Keratinocyte (primary cell): ENCODE results near the gene EGFLAM. TPM values are rescaled to one million over a fixed set of nuclear protein-coding genes. Genes with fewer than 3 reads are reported as not detected.

Source experiments
- DNase-seq: peaks from one replicate; pipeline ENCODE4 v3.0.0-alpha.2; 2011; ENCODE audit warnings: low read depth, missing footprints, low spot score
- FAIRE-seq: peaks from 2 replicates; lab custom pipeline; 2011; peaks lifted over from hg19 to GRCh38; lab: Jason Lieb, UNC
- H2AFZ ChIP-seq: 2 replicates; pipeline ENCODE4 v1.6.0; 2012; ENCODE audit warnings: low read length, control low read depth, inconsistent platforms; ENCODE audit not compliant: control insufficient read depth
- H3K27ac ChIP-seq: 2 replicates; pipeline ENCODE4 v1.5.1; 2011; ENCODE audit warnings: low read length; ENCODE audit not compliant: control insufficient read depth, insufficient read depth
- H3K27me3 ChIP-seq: 3 replicates; pipeline ENCODE4 v1.6.0; 2011; ENCODE audit warnings: low read length; ENCODE audit not compliant: control insufficient read depth, insufficient read depth; ENCODE audit errors: extremely low read depth
- H3K36me3 ChIP-seq, 2 experiments: 2 replicates in 1 of 2; 3 replicates in 1 of 2; pipeline ENCODE4 v1.5.1; 2011; ENCODE audit warnings: low read length in 2 of 2, mild to moderate bottlenecking in 1 of 2; ENCODE audit not compliant: control insufficient read depth in 2 of 2, insufficient read depth in 2 of 2; ENCODE audit errors: extremely low read depth in 1 of 2
- H3K4me1 ChIP-seq: 3 replicates; pipeline ENCODE4 v1.5.1; 2011; ENCODE audit warnings: low read length; ENCODE audit not compliant: control insufficient read depth, insufficient read depth; ENCODE audit errors: extremely low read depth
- H3K4me2 ChIP-seq: 3 replicates; pipeline ENCODE4 v1.6.0; 2011; ENCODE audit warnings: low read depth, low read length; ENCODE audit not compliant: control insufficient read depth, insufficient read depth; ENCODE audit errors: extremely low read depth
- H3K4me3 ChIP-seq, 3 experiments: fragments of 200-600 bp in 1 of 3; sonication (generic) in 1 of 3; 2 replicates in 2 of 3; 3 replicates in 1 of 3; pipeline ENCODE4 v1.5.1; 2011 to 2016; ENCODE audit warnings: low read length in 3 of 3, mild to moderate bottlenecking in 3 of 3, control low read depth in 2 of 3, inconsistent platforms in 1 of 3, low read depth in 1 of 3, mixed read lengths in 1 of 3, mixed run types in 1 of 3, moderate library complexity in 1 of 3; ENCODE audit not compliant: control insufficient read depth in 2 of 3, insufficient read depth in 2 of 3; ENCODE audit errors: extremely low read depth in 1 of 3
- H3K79me2 ChIP-seq: 2 replicates; pipeline ENCODE4 v1.6.0; 2012; ENCODE audit warnings: low read length; ENCODE audit not compliant: control insufficient read depth, insufficient read depth
- H3K9ac ChIP-seq: 3 replicates; pipeline ENCODE4 v1.6.0; 2011; ENCODE audit warnings: low read length; ENCODE audit not compliant: control insufficient read depth, insufficient read depth; ENCODE audit errors: extremely low read depth
- H3K9me1 ChIP-seq: 3 replicates; pipeline ENCODE4 v1.6.0; 2011; ENCODE audit warnings: low read length; ENCODE audit not compliant: control insufficient read depth, insufficient read depth; ENCODE audit errors: extremely low read depth
- H3K9me3 ChIP-seq: 2 replicates; pipeline ENCODE4 v1.5.1; 2012; ENCODE audit warnings: low read depth, low read length; ENCODE audit not compliant: control insufficient read depth
- H4K20me1 ChIP-seq: 3 replicates; pipeline ENCODE4 v1.6.0; 2011; ENCODE audit warnings: low read length; ENCODE audit not compliant: control insufficient read depth, insufficient read depth; ENCODE audit errors: extremely low read depth
- CTCF ChIP-seq, 3 experiments: IDR thresholded peaks in 1 of 3; conservative IDR thresholded peaks in 1 of 3; optimal IDR thresholded peaks in 1 of 3; 2 replicates in 2 of 3; 3 replicates in 1 of 3; pipeline versions ENCODE3 to v1.5.1; 2011; ENCODE audit warnings: low read length in 3 of 3, mild to moderate bottlenecking in 3 of 3, moderate library complexity in 2 of 3, control low read depth in 1 of 3, inconsistent platforms in 1 of 3; ENCODE audit not compliant: insufficient read depth in 2 of 3; ENCODE audit errors: extremely low read depth in 1 of 3
- EZH2 ChIP-seq: IDR thresholded peaks from one replicate; pipeline ENCODE4 v1.6.1; 2012; ENCODE audit warnings: inconsistent platforms, mild to moderate bottlenecking, low read length, moderate library complexity
- dilution Hi-C: fragments of 300-500 bp; cut with MboI; formaldehyde crosslinking; loops from one replicate; pipeline ENCODE4 v1.7.0; 2020; ENCODE audit warnings: low sequenced_read_pairs; ENCODE audit not compliant: extremely low pct_ligation_motif_present
- polyA plus RNA-seq, 5 experiments: library from polyadenylated mRNA; depleted of rRNA in 3 of 5; stranded (reverse) in 3 of 5; stranded (forward) in 1 of 5; unstranded in 1 of 5; fragments of >200 nt; gene quantifications; 1 replicate in 1 of 5; 2 replicates in 3 of 5; 3 replicates in 1 of 5; pipeline versions ENCODE4 v1.2.1 to v1.2.3, GENCODE V29; 2011 to 2012; ENCODE audit warnings: missing spikeins in 2 of 5, low read depth in 1 of 5, low replicate concordance in 1 of 5

The EGFLAM gene
- polyA plus RNA-seq, 1 donor (not counting 4 experiments of a cell fraction or from before 2014, with no cell fraction given), result not detected

- Histone ChIP-seq H3K4me1 (no peaks in the 10 kb centered on the region), H3K9me3 (no peaks in the 10 kb centered on the region), H3K4me3 (no peak overlapping the region), H2AFZ (no peak overlapping the region), H3K9me1 (no peaks in the 10 kb centered on the region), H3K9ac (no peak overlapping the region), H3K4me2 (no peak overlapping the region), H3K79me2 (no peaks in the 10 kb centered on the region), H3K27me3 (no peaks in the 10 kb centered on the region), H3K27ac (no peak overlapping the region), H4K20me1 (no peaks in the 10 kb centered on the region), H3K36me3 (no peaks in the 10 kb centered on the region)
- FAIRE-seq (no peak), DNase-seq (no peak)
- no peak for TF ChIP-seq EZH2
- TF ChIP-seq CTCF (optimal IDR thresholded peaks at IDR 0.05 in 1 of 3, IDR thresholded peaks at IDR 0.05 in 1 of 3, conservative IDR thresholded peaks at IDR 0.05 in 1 of 3; ENCODE audit: extremely low read depth in 1 of 3, insufficient read depth in 2 of 3, low read length in 3 of 3), result no peak
- dilution Hi-C loops, result no loop called here
Measured at GRCh38 chr5:38438757-38439156, 180.4 kb downstream of the EGFLAM start.

GRCh38 chr5:38441453-38442246 lies 183.3 kb downstream of the EGFLAM start:
- H3K9me3 ChIP-seq, result no peaks in the 10 kb centered on the region
- H3K79me2 ChIP-seq, result no peaks in the 10 kb centered on the region
- H3K4me2 ChIP-seq, result no peak overlapping the region
- no peak overlapping the region for H3K9ac ChIP-seq
- no peak overlapping the region for H3K27ac ChIP-seq
- dilution Hi-C loops, result loop anchor here (10.0 kb wide), 1 partner anchor 363 kb away; no protein-coding TSS in a partner anchor
- H3K4me1 ChIP-seq, result no peaks in the 10 kb centered on the region
- DNase-seq (no peak), FAIRE-seq (peak; percentile 80)
- H3K4me3 ChIP-seq, result no peak overlapping the region
- no peaks in the 10 kb centered on the region for H4K20me1 ChIP-seq
- no peaks in the 10 kb centered on the region for H3K36me3 ChIP-seq
- H2AFZ ChIP-seq, result peak overlapping the region; percentile 62
- H3K9me1 ChIP-seq, result no peaks in the 10 kb centered on the region
- TF ChIP-seq EZH2, result no peak
- TF ChIP-seq CTCF (optimal IDR thresholded peaks at IDR 0.05 in 1 of 3, IDR thresholded peaks at IDR 0.05 in 1 of 3, conservative IDR thresholded peaks at IDR 0.05 in 1 of 3; ENCODE audit: extremely low read depth in 1 of 3, insufficient read depth in 2 of 3, low read length in 3 of 3), result peak; percentile 95 to 98 (median 97)
- H3K27me3 ChIP-seq, result no peaks in the 10 kb centered on the region
